ENCODE measurements around the gene SEMA6B. TPM values are rescaled to one million over a fixed set of nuclear protein-coding genes. Genes with fewer than 3 reads are reported as not detected.

The SEMA6B gene
- total and polyA plus RNA-seq, 2 donors = 5.4 to 14.1 TPM

- no peak overlapping the region for H3K4me3 ChIP-seq (ENCODE audit: low read depth, low read length)
- no peaks in the 10 kb centered on the region for H3K4me1 ChIP-seq (ENCODE audit: insufficient read depth)
- DNase-seq (ENCODE audit: extremely low spot score) = no peak
- H3K36me3 ChIP-seq (ENCODE audit: insufficient read depth) = no peaks in the 10 kb centered on the region
- 76% methylated on average over 23 of the region's 23 CpGs for WGBS
- H3K27ac ChIP-seq (ENCODE audit: low read depth) = no peak overlapping the region
Observed at GRCh38 chr19:4525563-4526002, 33.9 kb downstream of the SEMA6B start.

- H3K27ac ChIP-seq (ENCODE audit: low read depth) = no peak overlapping the region
- DNase-seq (ENCODE audit: extremely low spot score) = no peak
- 66% methylated on average over 23 of the region's 23 CpGs for WGBS
- no peak overlapping the region for H3K4me3 ChIP-seq (ENCODE audit: low read depth, low read length)
- no peaks in the 10 kb centered on the region for H3K36me3 ChIP-seq (ENCODE audit: insufficient read depth)
- no peaks in the 10 kb centered on the region for H3K4me1 ChIP-seq (ENCODE audit: insufficient read depth)
Observed at GRCh38 chr19:4524808-4525562, 34.5 kb downstream of the SEMA6B start.

DNA sequence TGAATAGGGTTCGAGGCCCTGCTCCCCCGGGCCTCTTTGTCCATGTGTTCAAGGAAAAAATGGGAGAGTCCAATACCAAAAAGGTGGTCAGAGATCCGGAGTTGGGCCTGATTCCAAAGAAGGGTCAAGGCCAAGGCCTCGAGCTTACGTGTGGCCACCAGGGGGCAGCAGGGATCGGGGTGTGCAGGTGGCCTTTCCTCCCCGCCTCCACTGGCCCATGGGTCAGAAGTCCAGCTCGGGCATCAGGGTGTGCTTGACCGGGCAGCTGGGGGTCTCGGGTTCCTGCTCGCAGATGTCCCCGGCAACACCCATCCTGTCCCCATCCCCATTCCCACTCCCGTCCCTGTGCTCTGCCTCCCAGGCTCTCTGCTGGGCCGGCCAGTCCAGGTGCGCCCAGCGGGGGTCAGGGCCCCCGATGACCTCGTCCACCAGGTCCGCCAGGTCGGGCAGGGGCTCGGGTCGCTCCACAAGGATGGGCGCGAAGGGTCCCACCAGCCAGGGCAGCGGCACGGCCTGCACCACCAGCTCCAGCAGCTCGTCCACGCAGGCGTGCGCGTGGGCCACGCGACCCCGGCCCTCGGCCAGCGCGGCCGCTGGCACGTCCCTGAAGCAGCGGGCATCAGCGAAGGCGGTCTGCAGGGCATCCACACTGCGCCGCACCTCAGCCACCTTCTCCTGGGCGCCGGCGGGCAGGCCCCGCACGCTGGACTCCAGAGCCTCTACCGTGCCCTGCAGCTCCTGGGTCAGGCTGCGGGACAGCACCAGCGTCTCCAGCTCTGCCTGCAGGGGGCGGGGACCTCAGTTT lies 36.0 kb downstream of the SEMA6B start:
- Histone ChIP-seq H3K36me3 (ENCODE audit: insufficient read depth) (no peaks in the 10 kb centered on the region), H3K27ac (ENCODE audit: low read depth) (no peak overlapping the region), H3K4me3 (ENCODE audit: low read depth, low read length) (no peak overlapping the region), H3K4me1 (ENCODE audit: insufficient read depth) (no peaks in the 10 kb centered on the region)
- WGBS = 76% methylated on average over 53 of the region's 53 CpGs
- DNase-seq (ENCODE audit: extremely low spot score) = no peak

GRCh38 chr19:4522291-4523002 lies 37.0 kb downstream of the SEMA6B start:
- Histone ChIP-seq H3K4me3 (ENCODE audit: low read depth, low read length) (no peak overlapping the region), H3K27ac (ENCODE audit: low read depth) (no peak overlapping the region), H3K4me1 (ENCODE audit: insufficient read depth) (no peaks in the 10 kb centered on the region), H3K36me3 (ENCODE audit: insufficient read depth) (no peaks in the 10 kb centered on the region)
- DNase-seq (ENCODE audit: extremely low spot score) = no peak
- WGBS = 87% methylated on average over 15 of the region's 15 CpGs

DNA sequence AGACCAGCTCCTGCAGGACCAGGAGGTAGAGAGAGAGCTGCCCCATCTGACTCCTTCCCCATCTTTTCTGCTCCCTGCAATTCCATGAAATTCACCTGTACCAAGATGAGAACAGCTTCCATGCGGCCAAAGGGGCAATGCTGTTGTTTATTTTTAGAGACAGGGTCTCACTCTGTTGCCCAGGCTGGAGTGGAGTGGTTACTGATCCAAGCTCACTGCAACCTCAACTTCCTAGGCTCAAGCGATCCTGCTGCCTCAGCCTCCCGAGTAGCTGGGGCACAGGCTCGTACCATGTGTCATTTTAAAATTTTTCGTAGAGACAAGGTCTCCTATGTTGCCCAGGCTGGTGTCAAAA lies 37.6 kb downstream of the SEMA6B start:
- 84% methylated on average over 5 of the region's 5 CpGs for WGBS
- Histone ChIP-seq H3K36me3 (ENCODE audit: insufficient read depth) (no peaks in the 10 kb centered on the region), H3K27ac (ENCODE audit: low read depth) (no peak overlapping the region), H3K4me3 (ENCODE audit: low read depth, low read length) (no peak overlapping the region), H3K4me1 (ENCODE audit: insufficient read depth) (no peaks in the 10 kb centered on the region)
- no peak for DNase-seq (ENCODE audit: extremely low spot score)

GRCh38 chr19:4521170-4521887 lies 38.2 kb downstream of the SEMA6B start:
- H3K4me3 ChIP-seq (ENCODE audit: low read depth, low read length) = no peak overlapping the region
- H3K27ac ChIP-seq (ENCODE audit: low read depth) = no peak overlapping the region
- 83% methylated on average over 11 of the region's 11 CpGs for WGBS
- H3K36me3 ChIP-seq (ENCODE audit: insufficient read depth) = no peaks in the 10 kb centered on the region
- no peaks in the 10 kb centered on the region for H3K4me1 ChIP-seq (ENCODE audit: insufficient read depth)
- no peak for DNase-seq (ENCODE audit: extremely low spot score)

DNA sequence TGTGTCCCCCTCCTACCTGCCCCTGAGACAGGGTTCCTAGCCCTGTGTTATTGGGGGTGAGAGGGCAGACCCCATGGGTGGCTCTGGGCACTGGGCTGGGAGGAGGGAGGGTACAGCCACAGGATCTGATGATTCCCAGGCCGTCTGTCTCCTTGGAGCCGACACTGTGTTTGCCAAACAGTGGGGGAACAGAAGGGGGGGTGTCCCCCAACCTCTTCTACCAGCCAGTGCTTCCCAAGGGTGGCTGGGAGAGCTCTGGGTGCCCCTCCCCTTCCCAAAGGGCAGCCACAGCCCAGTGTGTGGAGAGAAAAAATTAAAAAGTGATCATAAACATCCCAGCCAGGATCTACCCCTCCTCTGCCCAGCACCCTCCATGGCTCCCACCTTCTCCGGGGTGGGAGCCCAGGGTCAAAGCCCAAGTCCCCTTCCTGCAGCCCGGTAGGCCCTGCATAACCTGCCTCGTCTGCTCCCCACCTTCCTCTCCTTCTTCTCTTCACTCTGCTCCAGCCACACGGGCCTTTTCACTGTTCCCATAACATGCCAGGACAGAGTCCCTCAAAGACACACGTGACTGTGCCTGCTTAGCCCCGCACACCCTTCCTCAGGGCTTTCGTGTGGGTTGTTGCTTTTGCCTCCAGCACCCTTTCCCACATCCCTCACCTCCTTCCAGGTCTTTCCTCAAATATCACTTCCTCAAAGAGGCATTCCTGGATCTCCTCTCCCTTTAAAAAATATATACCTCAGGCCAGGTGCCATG lies 39.8 kb downstream of the SEMA6B start:
- 35% methylated on average over 9 of the region's 9 CpGs for WGBS
- peak overlapping the region; percentile 51 for H3K27ac ChIP-seq (ENCODE audit: low read depth)
- no peaks in the 10 kb centered on the region for H3K36me3 ChIP-seq (ENCODE audit: insufficient read depth)
- H3K4me3 ChIP-seq (ENCODE audit: low read depth, low read length) = no peak overlapping the region
- H3K4me1 ChIP-seq (ENCODE audit: insufficient read depth) = no peaks in the 10 kb centered on the region
- DNase-seq (ENCODE audit: extremely low spot score) = no peak

GRCh38 chr19:4519172-4519496 lies 40.4 kb downstream of the SEMA6B start:
- Histone ChIP-seq H3K4me3 (ENCODE audit: low read depth, low read length) (no peak overlapping the region), H3K36me3 (ENCODE audit: insufficient read depth) (no peaks in the 10 kb centered on the region), H3K4me1 (ENCODE audit: insufficient read depth) (no peaks in the 10 kb centered on the region), H3K27ac (ENCODE audit: low read depth) (peak overlapping the region; percentile 45)
- no peak for DNase-seq (ENCODE audit: extremely low spot score)
- WGBS = 75% methylated on average over 6 of the region's 6 CpGs

- no peak for DNase-seq (ENCODE audit: extremely low spot score)
- no peak within 1 kb of the TSS for H3K4me3 ChIP-seq (ENCODE audit: low read depth, low read length)
- WGBS = 41% methylated on average over 34 of the region's 34 CpGs
- no peaks in the 10 kb centered on the region for H3K36me3 ChIP-seq (ENCODE audit: insufficient read depth)
- H3K4me1 ChIP-seq (ENCODE audit: insufficient read depth) = no peaks in the 10 kb centered on the region
- peak within 1 kb of the TSS; percentile 45 for H3K27ac ChIP-seq (ENCODE audit: low read depth)
Observed at GRCh38 chr19:4518345-4519171, 40.9 kb downstream of the SEMA6B start, which contains the start of gene PLIN4. PLIN4 (minus strand) TSS chr19:4518486; CDS start chr19:4518272, 214 bp downstream.

DNA sequence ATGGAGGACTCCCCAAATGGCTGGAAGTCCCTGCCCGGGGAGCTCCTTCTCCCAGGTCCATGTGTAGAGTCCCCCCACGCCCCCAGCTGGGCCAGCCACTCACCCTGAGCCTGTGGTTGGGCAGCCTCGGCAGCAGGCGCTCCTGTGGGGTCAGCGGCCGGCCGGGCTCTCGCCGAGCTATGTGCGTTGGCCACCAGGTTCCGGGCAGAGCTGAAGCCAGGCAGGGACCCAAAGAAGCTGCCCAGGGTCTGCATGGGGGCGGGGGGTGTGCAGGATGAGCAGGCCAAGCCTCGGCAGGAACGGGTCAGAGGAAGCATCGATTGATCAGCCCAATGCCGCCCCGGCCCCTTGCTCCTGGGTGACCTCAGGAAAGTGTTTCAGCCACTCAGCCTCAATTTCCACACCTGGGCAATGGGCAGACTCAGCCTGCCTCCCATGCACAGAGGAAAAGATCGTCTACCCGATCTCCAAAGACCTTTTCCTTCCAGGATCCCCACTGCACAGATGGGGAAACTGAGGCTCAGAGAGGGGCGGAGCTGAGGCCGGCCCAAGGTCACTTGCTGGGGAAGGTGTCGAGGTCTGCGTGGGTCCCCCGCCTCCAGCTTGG lies 41.9 kb downstream of the SEMA6B start:
- Histone ChIP-seq H3K27ac (ENCODE audit: low read depth) (no peak overlapping the region), H3K4me3 (ENCODE audit: low read depth, low read length) (no peak overlapping the region), H3K36me3 (ENCODE audit: insufficient read depth) (no peaks in the 10 kb centered on the region), H3K4me1 (ENCODE audit: insufficient read depth) (no peaks in the 10 kb centered on the region)
- 63% methylated on average over 24 of the region's 24 CpGs for WGBS
- no peak for DNase-seq (ENCODE audit: extremely low spot score)

- Histone ChIP-seq H3K4me3 (ENCODE audit: low read depth, low read length) (no peak overlapping the region), H3K36me3 (ENCODE audit: insufficient read depth) (no peaks in the 10 kb centered on the region), H3K27ac (ENCODE audit: low read depth) (no peak overlapping the region), H3K4me1 (ENCODE audit: insufficient read depth) (no peaks in the 10 kb centered on the region)
- WGBS = 50% methylated on average over 8 of the region's 8 CpGs
- DNase-seq (ENCODE audit: extremely low spot score) = no peak
Observed at GRCh38 chr19:4516939-4517300, 42.6 kb downstream of the SEMA6B start.

Measured in urinary bladder (tissue), 4 donors.